K562 (cell line): ENCODE measurements around the gene NACA. TPM values are rescaled to one million over a fixed set of nuclear protein-coding genes. Genes with fewer than 3 reads are reported as not detected.

ENCODE experiments used
- CCAR2 ChIP-seq: fragments of 200-400 bp; formaldehyde crosslinking; IDR thresholded peaks from 2 replicates; pipeline ENCODE4 v1.6.1; 2017; ENCODE audit warnings: mild to moderate bottlenecking, low read depth, low read length
- polyA plus RNA-seq, 8 experiments: library from polyadenylated mRNA; depleted of rRNA in 4 of 8; stranded (reverse) in 5 of 8; unstranded in 3 of 8; fragments of >200 nt; fragmentation: Nextera tagmentation in 2 of 8; fragmentation: Illumina TruSeq in 1 of 8; extraction: Ambion mirVana in 2 of 8; extraction: Trizol in 1 of 8; gene quantifications; 2 replicates each; pipeline versions ENCODE4 v1.2.1 to v1.2.3, GENCODE V29; 2011 to 2014; ENCODE audit warnings: inconsistent platforms in 1 of 8, missing spikeins in 1 of 8
- total RNA-seq, 7 experiments: library from RNA; depleted of rRNA in 6 of 7; stranded (reverse); fragments of >200 nt in 6 of 7; fragmentation: Illumina TruSeq in 2 of 7; extraction: Trizol in 2 of 7; gene quantifications; 2 replicates each; pipeline versions ENCODE4 v1.2.1 to v1.2.3, GENCODE V29; 2011 to 2021; ENCODE audit warnings: low replicate concordance in 1 of 7
- TF ChIP-seq, protein P1 (sequence below): fragments of 200-600 bp; sonication (generic); IDR thresholded peaks from one replicate; pipeline ENCODE4 v1.6.1; 2012; ENCODE audit warnings: mild to moderate bottlenecking, low read depth, low read length, inconsistent platforms
- TF ChIP-seq, protein P2 (sequence below), 2 experiments: fragments of 450-650 bp; formaldehyde crosslinking in 1 of 2; IDR thresholded peaks; 2 replicates each; pipeline versions ENCODE4 v1.4.0 to v1.6.1; 2014 to 2020; ENCODE audit warnings: mild to moderate bottlenecking in 2 of 2, borderline replicate concordance in 1 of 2, low read depth in 1 of 2
- TF ChIP-seq, protein P3 (sequence below): fragments of 450-650 bp; IDR thresholded peaks from 2 replicates; pipeline ENCODE4 v1.6.1; 2016; ENCODE audit warnings: antibody characterized with exemption

Gene NACA
- total and polyA plus RNA-seq, 9 of the 15 experiments (the other 6 are each of a cell fraction or from before 2014, with no cell fraction given) = 1,030 to 2,416 (median 1,645) TPM

DNA sequence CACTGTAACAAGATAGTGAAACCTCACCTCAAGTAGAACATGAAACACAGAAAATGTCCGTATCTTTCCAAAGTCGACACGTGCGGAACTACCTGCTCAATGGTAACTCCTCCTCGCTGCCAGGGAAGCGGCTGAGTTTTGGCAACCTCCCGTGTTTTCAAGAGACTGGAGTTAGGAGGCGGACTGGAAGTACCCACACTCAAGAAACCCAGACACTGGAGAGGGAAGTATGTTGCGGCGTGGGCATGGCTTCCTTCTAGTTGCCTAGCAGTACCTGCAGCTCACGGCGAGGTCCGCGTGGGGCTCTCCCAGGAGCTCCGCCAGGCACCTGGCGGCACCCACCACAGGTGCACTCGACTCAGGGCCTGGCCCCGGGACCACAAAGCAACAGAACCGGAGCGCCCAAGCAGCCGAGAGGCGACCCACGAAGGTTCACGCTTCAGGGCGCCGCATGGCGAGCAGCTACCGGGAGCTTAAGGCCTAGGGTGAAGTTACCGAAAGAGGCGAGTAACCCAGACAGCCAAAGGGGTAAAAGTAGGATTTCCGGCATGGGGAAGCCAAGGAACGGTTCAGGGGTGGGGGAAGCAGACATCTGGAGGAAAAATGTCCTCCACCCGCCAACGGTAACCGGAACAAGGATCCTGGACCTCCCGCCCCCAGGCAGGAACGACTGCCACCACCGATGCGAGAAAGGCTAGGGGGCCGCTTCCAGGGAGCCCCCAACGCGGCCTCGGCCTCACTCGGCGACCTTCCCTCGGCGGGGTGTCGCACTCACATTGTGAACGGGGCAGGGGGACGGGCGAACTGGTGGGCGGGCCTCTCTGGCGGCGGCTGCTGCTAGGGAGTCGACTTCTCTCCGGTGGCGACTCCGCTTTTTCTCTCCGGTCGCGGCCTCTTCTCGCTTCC is 37.6 kb downstream of the NACA start (continued):
- TF ChIP-seq, protein P1, sequence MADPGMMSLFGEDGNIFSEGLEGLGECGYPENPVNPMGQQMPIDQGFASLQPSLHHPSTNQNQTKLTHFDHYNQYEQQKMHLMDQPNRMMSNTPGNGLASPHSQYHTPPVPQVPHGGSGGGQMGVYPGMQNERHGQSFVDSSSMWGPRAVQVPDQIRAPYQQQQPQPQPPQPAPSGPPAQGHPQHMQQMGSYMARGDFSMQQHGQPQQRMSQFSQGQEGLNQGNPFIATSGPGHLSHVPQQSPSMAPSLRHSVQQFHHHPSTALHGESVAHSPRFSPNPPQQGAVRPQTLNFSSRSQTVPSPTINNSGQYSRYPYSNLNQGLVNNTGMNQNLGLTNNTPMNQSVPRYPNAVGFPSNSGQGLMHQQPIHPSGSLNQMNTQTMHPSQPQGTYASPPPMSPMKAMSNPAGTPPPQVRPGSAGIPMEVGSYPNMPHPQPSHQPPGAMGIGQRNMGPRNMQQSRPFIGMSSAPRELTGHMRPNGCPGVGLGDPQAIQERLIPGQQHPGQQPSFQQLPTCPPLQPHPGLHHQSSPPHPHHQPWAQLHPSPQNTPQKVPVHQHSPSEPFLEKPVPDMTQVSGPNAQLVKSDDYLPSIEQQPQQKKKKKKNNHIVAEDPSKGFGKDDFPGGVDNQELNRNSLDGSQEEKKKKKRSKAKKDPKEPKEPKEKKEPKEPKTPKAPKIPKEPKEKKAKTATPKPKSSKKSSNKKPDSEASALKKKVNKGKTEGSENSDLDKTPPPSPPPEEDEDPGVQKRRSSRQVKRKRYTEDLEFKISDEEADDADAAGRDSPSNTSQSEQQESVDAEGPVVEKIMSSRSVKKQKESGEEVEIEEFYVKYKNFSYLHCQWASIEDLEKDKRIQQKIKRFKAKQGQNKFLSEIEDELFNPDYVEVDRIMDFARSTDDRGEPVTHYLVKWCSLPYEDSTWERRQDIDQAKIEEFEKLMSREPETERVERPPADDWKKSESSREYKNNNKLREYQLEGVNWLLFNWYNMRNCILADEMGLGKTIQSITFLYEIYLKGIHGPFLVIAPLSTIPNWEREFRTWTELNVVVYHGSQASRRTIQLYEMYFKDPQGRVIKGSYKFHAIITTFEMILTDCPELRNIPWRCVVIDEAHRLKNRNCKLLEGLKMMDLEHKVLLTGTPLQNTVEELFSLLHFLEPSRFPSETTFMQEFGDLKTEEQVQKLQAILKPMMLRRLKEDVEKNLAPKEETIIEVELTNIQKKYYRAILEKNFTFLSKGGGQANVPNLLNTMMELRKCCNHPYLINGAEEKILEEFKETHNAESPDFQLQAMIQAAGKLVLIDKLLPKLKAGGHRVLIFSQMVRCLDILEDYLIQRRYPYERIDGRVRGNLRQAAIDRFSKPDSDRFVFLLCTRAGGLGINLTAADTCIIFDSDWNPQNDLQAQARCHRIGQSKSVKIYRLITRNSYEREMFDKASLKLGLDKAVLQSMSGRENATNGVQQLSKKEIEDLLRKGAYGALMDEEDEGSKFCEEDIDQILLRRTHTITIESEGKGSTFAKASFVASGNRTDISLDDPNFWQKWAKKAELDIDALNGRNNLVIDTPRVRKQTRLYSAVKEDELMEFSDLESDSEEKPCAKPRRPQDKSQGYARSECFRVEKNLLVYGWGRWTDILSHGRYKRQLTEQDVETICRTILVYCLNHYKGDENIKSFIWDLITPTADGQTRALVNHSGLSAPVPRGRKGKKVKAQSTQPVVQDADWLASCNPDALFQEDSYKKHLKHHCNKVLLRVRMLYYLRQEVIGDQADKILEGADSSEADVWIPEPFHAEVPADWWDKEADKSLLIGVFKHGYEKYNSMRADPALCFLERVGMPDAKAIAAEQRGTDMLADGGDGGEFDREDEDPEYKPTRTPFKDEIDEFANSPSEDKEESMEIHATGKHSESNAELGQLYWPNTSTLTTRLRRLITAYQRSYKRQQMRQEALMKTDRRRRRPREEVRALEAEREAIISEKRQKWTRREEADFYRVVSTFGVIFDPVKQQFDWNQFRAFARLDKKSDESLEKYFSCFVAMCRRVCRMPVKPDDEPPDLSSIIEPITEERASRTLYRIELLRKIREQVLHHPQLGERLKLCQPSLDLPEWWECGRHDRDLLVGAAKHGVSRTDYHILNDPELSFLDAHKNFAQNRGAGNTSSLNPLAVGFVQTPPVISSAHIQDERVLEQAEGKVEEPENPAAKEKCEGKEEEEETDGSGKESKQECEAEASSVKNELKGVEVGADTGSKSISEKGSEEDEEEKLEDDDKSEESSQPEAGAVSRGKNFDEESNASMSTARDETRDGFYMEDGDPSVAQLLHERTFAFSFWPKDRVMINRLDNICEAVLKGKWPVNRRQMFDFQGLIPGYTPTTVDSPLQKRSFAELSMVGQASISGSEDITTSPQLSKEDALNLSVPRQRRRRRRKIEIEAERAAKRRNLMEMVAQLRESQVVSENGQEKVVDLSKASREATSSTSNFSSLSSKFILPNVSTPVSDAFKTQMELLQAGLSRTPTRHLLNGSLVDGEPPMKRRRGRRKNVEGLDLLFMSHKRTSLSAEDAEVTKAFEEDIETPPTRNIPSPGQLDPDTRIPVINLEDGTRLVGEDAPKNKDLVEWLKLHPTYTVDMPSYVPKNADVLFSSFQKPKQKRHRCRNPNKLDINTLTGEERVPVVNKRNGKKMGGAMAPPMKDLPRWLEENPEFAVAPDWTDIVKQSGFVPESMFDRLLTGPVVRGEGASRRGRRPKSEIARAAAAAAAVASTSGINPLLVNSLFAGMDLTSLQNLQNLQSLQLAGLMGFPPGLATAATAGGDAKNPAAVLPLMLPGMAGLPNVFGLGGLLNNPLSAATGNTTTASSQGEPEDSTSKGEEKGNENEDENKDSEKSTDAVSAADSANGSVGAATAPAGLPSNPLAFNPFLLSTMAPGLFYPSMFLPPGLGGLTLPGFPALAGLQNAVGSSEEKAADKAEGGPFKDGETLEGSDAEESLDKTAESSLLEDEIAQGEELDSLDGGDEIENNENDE = no peak
- TF ChIP-seq CCAR2 = no peak
- TF ChIP-seq, protein P2, sequence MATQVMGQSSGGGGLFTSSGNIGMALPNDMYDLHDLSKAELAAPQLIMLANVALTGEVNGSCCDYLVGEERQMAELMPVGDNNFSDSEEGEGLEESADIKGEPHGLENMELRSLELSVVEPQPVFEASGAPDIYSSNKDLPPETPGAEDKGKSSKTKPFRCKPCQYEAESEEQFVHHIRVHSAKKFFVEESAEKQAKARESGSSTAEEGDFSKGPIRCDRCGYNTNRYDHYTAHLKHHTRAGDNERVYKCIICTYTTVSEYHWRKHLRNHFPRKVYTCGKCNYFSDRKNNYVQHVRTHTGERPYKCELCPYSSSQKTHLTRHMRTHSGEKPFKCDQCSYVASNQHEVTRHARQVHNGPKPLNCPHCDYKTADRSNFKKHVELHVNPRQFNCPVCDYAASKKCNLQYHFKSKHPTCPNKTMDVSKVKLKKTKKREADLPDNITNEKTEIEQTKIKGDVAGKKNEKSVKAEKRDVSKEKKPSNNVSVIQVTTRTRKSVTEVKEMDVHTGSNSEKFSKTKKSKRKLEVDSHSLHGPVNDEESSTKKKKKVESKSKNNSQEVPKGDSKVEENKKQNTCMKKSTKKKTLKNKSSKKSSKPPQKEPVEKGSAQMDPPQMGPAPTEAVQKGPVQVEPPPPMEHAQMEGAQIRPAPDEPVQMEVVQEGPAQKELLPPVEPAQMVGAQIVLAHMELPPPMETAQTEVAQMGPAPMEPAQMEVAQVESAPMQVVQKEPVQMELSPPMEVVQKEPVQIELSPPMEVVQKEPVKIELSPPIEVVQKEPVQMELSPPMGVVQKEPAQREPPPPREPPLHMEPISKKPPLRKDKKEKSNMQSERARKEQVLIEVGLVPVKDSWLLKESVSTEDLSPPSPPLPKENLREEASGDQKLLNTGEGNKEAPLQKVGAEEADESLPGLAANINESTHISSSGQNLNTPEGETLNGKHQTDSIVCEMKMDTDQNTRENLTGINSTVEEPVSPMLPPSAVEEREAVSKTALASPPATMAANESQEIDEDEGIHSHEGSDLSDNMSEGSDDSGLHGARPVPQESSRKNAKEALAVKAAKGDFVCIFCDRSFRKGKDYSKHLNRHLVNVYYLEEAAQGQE (IDR thresholded peaks at IDR 0.05; ENCODE audit: borderline replicate concordance) = no peak
- TF ChIP-seq, protein P2 (CRISPR knock-in tag; IDR thresholded peaks at IDR 0.05; ENCODE audit: low read depth) = no peak
- TF ChIP-seq, protein P3, sequence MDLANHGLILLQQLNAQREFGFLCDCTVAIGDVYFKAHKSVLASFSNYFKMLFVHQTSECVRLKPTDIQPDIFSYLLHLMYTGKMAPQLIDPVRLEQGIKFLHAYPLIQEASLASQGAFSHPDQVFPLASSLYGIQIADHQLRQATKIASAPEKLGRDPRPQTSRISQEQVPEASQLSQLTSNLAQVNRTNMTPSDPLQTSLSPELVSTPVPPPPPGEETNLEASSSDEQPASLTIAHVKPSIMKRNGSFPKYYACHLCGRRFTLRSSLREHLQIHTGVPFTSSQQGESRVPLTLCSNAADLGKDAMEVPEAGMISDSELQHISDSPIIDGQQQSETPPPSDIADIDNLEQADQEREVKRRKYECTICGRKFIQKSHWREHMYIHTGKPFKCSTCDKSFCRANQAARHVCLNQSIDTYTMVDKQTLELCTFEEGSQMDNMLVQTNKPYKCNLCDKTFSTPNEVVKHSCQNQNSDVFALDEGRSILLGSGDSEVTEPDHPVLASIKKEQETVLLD = no peak
